Transverse colon (tissue), 4 donors: ENCODE data around the gene NT5DC2. TPM values are rescaled to one million over a fixed set of nuclear protein-coding genes. Genes with fewer than 3 reads are reported as not detected.
"Not testable (repeated sequence)": the region's sequence is repeated elsewhere in the genome, so short reads cannot be mapped to it uniquely, and the experiment has no call there.

Experiments used
- DNase-seq: peaks from one replicate; pipeline ENCODE4 v3.0.0-alpha.2; 2019
- H3K27ac ChIP-seq, 4 donors: fragments of 200-600 bp; sonication (generic); 2 replicates each; pipeline ENCODE4 v1.5.1; 2016 to 2018; ENCODE audit warnings: inconsistent platforms in 4 of 4
- H3K27me3 ChIP-seq: fragments of 200-600 bp; sonication (generic); 2 replicates; pipeline ENCODE4 v1.5.1; 2017; ENCODE audit warnings: inconsistent platforms
- H3K36me3 ChIP-seq, 4 donors: fragments of 200-600 bp; sonication (generic); 2 replicates each; pipeline ENCODE4 v1.5.1; 2017 to 2019; ENCODE audit warnings: inconsistent platforms in 4 of 4
- H3K4me1 ChIP-seq, 4 donors: fragments of 200-600 bp; sonication (generic); 2 replicates each; pipeline ENCODE4 v1.5.1; 2017 to 2020; ENCODE audit warnings: inconsistent platforms in 4 of 4
- H3K4me3 ChIP-seq, 4 donors: fragments of 200-600 bp; sonication (generic); 1 replicate in 1 of 4; 2 replicates in 3 of 4; pipeline versions ENCODE4 v1.5.1 to v1.6.1; 2017 to 2019; ENCODE audit warnings: inconsistent platforms in 4 of 4
- H3K9me3 ChIP-seq, 2 donors: fragments of 200-600 bp; sonication (generic); 2 replicates each; pipeline ENCODE4 v1.5.1; 2017 to 2019; ENCODE audit warnings: inconsistent platforms in 2 of 2
- CTCF ChIP-seq, 5 experiments: fragments of 200-600 bp in 3 of 5; fragments of 450-650 bp in 2 of 5; sonication (generic) in 3 of 5; IDR thresholded peaks; 1 replicate in 2 of 5; 2 replicates in 3 of 5; pipeline ENCODE4 v1.5.1; 2016 to 2017; ENCODE audit warnings: antibody characterized with exemption in 5 of 5, inconsistent platforms in 3 of 5, mild to moderate bottlenecking in 2 of 5, moderate library complexity in 1 of 5
- EP300 ChIP-seq: sonication (generic); formaldehyde crosslinking; IDR thresholded peaks from one replicate; pipeline ENCODE4 v1.6.1; 2017; ENCODE audit warnings: antibody characterized with exemption, low read depth
- POLR2A ChIP-seq: fragments of 450-650 bp; IDR thresholded peaks from one replicate; pipeline ENCODE4 v1.6.1; 2016; ENCODE audit warnings: antibody characterized with exemption, mild to moderate bottlenecking, moderate library complexity
- POLR2AphosphoS5 ChIP-seq, 3 donors: sonication (generic); formaldehyde crosslinking; IDR thresholded peaks; one replicate each; pipeline ENCODE4 v1.6.1; 2016; ENCODE audit warnings: antibody characterized with exemption in 3 of 3
- WGBS, 2 donors: methylation state at CpG; one replicate each; pipeline ENCODE4 v1.1.5; 2018; ENCODE audit warnings: low coverage in 1 of 2; 5-methylcytosine and 5-hydroxymethylcytosine counted together
- in situ Hi-C, 4 donors: fragments of 200-750 bp; cut with MboI; loops; one replicate each; pipeline versions ENCODE4 v1.15.0 to v1.15.1; 2017; ENCODE audit warnings: low sequenced_read_pairs in 3 of 4, low pct_ligation_motif_present in 1 of 4, low pct_unique_long_range_greater_than_20kb in 1 of 4
- intact Hi-C: fragments of 100-400 bp; cut with DNase I; formaldehyde crosslinking; loops from one replicate; pipeline ENCODE4 v1.15.1; 2023; ENCODE audit warnings: low total_unique reads
- total RNA-seq, 4 donors: library from RNA; depleted of rRNA; stranded (reverse); fragments of >200 nt; gene quantifications; one replicate each; pipeline ENCODE4 v1.1.0, GENCODE V29; 2016

NT5DC2 gene
- total RNA-seq, 4 donors from 2014 or later, result 5.5 to 16.7 (median 14.9) TPM; not detected in 1

GRCh38 chr3:52527732-52528585, 5.7 kb downstream of the NT5DC2 start:
- Histone ChIP-seq H3K9me3 (no peaks in the 10 kb centered on the region), H3K36me3 (no peaks in the 10 kb centered on the region), H3K27ac (no peak overlapping the region), H3K4me1 (peaks cover 4 to 8% (median 6%) of the 10 kb centered on the region in 4 donors), H3K27me3 (no peaks in the 10 kb centered on the region), H3K4me3 (no peak overlapping the region)
- no peak for TF ChIP-seq CTCF (IDR thresholded peaks at IDR 0.05)
- TF ChIP-seq POLR2A, result no peak
- no peak for TF ChIP-seq POLR2AphosphoS5 (IDR thresholded peaks at IDR 0.05)
- no peak for TF ChIP-seq EP300
- in situ Hi-C loops, result no loop called here
- 93 to 100% methylated on average over 1 to 15 of the region's 18 CpGs for WGBS, 2 donors
- DNase-seq, result peak; percentile 6
- intact Hi-C loops, result no loop called here

- in situ Hi-C loops, result no loop called here
- intact Hi-C loops, result no loop called here
- H3K4me1 ChIP-seq, result peaks cover 0 to 4% (median 2%) of the 10 kb centered on the region in 4 donors
- no peaks in the 10 kb centered on the region for H3K36me3 ChIP-seq
- no peaks in the 10 kb centered on the region for H3K9me3 ChIP-seq
- WGBS, 2 donors, result 91% methylated on average over 10 of the region's 14 CpGs; no CpG with 5 or more reads in 1 of the 2 donors
- H3K27ac ChIP-seq, result no peak overlapping the region
- TF ChIP-seq CTCF (IDR thresholded peaks at IDR 0.05) (no peak), POLR2AphosphoS5 (IDR thresholded peaks at IDR 0.05) (no peak), EP300 (no peak), POLR2A (no peak)
- H3K27me3 ChIP-seq, result no peaks in the 10 kb centered on the region
- no peak overlapping the region for H3K4me3 ChIP-seq
- DNase-seq, result peak; percentile 7
Observed at GRCh38 chr3:52527039-52527731, 6.5 kb downstream of the NT5DC2 start.

- intact Hi-C loops, H3K9me3 ChIP-seq, H3K27me3 ChIP-seq, H3K27ac ChIP-seq, H3K4me3 ChIP-seq, H3K4me1 ChIP-seq, H3K36me3 ChIP-seq, in situ Hi-C loops: not testable (repeated sequence)
- 94% methylated on average over 5 of the region's 5 CpGs; no CpG with 5 or more reads in 1 of the 2 donors for WGBS, 2 donors
- peak; percentile 3 for DNase-seq
Observed at GRCh38 chr3:52526671-52527038, 7.0 kb downstream of the NT5DC2 start.

- Histone ChIP-seq H3K27ac (peak overlapping the region in 3 of 4 donors; percentile 8 to 41 (median 13)), H3K4me1 (no peaks in the 10 kb centered on the region), H3K4me3 (no peak overlapping the region), H3K36me3 (no peaks in the 10 kb centered on the region), H3K27me3 (no peaks in the 10 kb centered on the region), H3K9me3 (no peaks in the 10 kb centered on the region)
- in situ Hi-C loops, result no loop called here
- WGBS, 2 donors, result 87% methylated on average over 9 of the region's 9 CpGs; no CpG with 5 or more reads in 1 of the 2 donors
- intact Hi-C loops, result no loop called here
- TF ChIP-seq POLR2A, result no peak
- no peak for TF ChIP-seq CTCF (IDR thresholded peaks at IDR 0.05)
- no peak for TF ChIP-seq EP300
- TF ChIP-seq POLR2AphosphoS5 (IDR thresholded peaks at IDR 0.05), result no peak
- DNase-seq, result no peak
Observed at GRCh38 chr3:52525680-52526561, 7.7 kb downstream of the NT5DC2 start.
